GM12873 (cell line): ENCODE data around the gene C10orf95.

Experiments
- TF ChIP-seq, protein P1 (sequence below): IDR thresholded peaks from 2 replicates; pipeline ENCODE4 v1.5.1; 2012; ENCODE audit warnings: low read depth, mild to moderate bottlenecking, moderate library complexity, low read length, control low read depth; ENCODE audit not compliant: insufficient read depth; ENCODE audit errors: missing control alignments

Gene C10orf95

GRCh38 chr10:102411341-102412255 is 39.7 kb downstream of the C10orf95 start:
- TF ChIP-seq, protein P1, sequence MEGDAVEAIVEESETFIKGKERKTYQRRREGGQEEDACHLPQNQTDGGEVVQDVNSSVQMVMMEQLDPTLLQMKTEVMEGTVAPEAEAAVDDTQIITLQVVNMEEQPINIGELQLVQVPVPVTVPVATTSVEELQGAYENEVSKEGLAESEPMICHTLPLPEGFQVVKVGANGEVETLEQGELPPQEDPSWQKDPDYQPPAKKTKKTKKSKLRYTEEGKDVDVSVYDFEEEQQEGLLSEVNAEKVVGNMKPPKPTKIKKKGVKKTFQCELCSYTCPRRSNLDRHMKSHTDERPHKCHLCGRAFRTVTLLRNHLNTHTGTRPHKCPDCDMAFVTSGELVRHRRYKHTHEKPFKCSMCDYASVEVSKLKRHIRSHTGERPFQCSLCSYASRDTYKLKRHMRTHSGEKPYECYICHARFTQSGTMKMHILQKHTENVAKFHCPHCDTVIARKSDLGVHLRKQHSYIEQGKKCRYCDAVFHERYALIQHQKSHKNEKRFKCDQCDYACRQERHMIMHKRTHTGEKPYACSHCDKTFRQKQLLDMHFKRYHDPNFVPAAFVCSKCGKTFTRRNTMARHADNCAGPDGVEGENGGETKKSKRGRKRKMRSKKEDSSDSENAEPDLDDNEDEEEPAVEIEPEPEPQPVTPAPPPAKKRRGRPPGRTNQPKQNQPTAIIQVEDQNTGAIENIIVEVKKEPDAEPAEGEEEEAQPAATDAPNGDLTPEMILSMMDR = no peak

- TF ChIP-seq, protein P1 = no peak
Observed at GRCh38 chr10:102410429-102411073, 40.8 kb downstream of the C10orf95 start.

GRCh38 chr10:102409604-102410428 is 41.5 kb downstream of the C10orf95 start:
- TF ChIP-seq, protein P1 = no peak

GRCh38 chr10:102408728-102409603 is 42.4 kb downstream of the C10orf95 start:
- TF ChIP-seq, protein P1 = no peak

DNA sequence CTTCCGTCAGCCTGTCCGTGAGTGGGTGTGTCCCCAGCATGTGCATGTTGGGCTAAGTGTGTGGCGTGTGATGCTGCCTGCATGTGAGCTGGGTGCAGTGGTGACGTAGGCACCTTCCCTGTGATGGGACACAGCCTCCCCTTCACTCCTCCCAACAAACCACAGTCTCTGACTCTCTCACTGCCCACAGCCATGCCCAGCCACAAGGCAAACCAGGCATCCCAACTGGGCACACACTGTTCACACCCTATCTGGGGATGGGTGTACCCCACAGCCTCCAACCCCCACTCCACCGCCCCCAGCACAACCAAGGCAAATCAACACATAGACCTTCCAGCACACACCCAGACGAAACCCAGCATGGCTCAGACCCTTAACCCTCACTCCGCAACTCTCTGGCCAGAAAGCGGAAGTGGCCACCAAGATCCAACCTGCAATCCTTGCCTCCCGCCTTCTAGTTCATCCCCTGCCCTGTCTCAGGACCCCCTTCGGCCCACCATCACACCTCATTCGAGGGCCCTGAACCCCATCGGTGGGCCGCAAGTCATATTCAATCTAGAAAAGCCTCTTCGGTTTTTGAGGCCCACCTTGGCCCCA is 43.1 kb downstream of the C10orf95 start:
- TF ChIP-seq, protein P1 = no peak

GRCh38 chr10:102407425-102408130 is 43.8 kb downstream of the C10orf95 start:
- TF ChIP-seq, protein P1 = no peak
